H1 (cell line): ENCODE data around the gene SSMEM1.

Experiments
- EZH2 ChIP-seq: fragments of 200-600 bp; sonication (generic); IDR thresholded peaks from 2 replicates; pipeline ENCODE4 v1.7.1; 2012; ENCODE audit warnings: low read depth, mild to moderate bottlenecking, moderate library complexity, low read length, inconsistent platforms; ENCODE audit not compliant: severe bottlenecking
- MAX ChIP-seq: IDR thresholded peaks from 2 replicates; pipeline ENCODE4 v1.6.1; 2012; ENCODE audit warnings: inconsistent platforms
- POLR2A ChIP-seq, 2 experiments: IDR thresholded peaks; 1 replicate in 1 of 2; 2 replicates in 1 of 2; pipeline ENCODE4 v1.6.1; 2011; ENCODE audit warnings: low read depth in 2 of 2, low read length in 2 of 2, mild to moderate bottlenecking in 2 of 2; ENCODE audit errors: control extremely low read depth in 1 of 2
- YY1 ChIP-seq: IDR thresholded peaks from 2 replicates; pipeline ENCODE4 v1.6.1; 2011; ENCODE audit warnings: low read depth, mild to moderate bottlenecking, low read length
- TF ChIP-seq, protein P1 (sequence below), 3 experiments: IDR thresholded peaks; 1 replicate in 2 of 3; 2 replicates in 1 of 3; pipeline versions ENCODE4 v1.5.1 to v1.6.1; 2011; ENCODE audit warnings: low read length in 3 of 3, mild to moderate bottlenecking in 3 of 3, inconsistent platforms in 2 of 3, low read depth in 1 of 3, moderate library complexity in 1 of 3; ENCODE audit not compliant: insufficient read depth in 1 of 3; ENCODE audit errors: control extremely low read depth in 1 of 3

- TF ChIP-seq EZH2 (no peak), POLR2A (IDR thresholded peaks at IDR 0.05; ENCODE audit: control extremely low read depth in 1 of 2, low read depth in 2 of 2, low read length in 2 of 2) (no peak), YY1 (no peak), MAX (no peak)
- TF ChIP-seq, protein P1, sequence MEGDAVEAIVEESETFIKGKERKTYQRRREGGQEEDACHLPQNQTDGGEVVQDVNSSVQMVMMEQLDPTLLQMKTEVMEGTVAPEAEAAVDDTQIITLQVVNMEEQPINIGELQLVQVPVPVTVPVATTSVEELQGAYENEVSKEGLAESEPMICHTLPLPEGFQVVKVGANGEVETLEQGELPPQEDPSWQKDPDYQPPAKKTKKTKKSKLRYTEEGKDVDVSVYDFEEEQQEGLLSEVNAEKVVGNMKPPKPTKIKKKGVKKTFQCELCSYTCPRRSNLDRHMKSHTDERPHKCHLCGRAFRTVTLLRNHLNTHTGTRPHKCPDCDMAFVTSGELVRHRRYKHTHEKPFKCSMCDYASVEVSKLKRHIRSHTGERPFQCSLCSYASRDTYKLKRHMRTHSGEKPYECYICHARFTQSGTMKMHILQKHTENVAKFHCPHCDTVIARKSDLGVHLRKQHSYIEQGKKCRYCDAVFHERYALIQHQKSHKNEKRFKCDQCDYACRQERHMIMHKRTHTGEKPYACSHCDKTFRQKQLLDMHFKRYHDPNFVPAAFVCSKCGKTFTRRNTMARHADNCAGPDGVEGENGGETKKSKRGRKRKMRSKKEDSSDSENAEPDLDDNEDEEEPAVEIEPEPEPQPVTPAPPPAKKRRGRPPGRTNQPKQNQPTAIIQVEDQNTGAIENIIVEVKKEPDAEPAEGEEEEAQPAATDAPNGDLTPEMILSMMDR (IDR thresholded peaks at IDR 0.05; ENCODE audit: control extremely low read depth in 1 of 3, insufficient read depth in 1 of 3, low read depth in 1 of 3, low read length in 3 of 3), result no peak
Measured at GRCh38 chr7:130218806-130219620, 11.4 kb downstream of the SSMEM1 start.
